Activated B cell treated with CpG ODN at 0.5 μM for 24 hours (primary cell): ENCODE results near the gene BANP. TPM values are rescaled to one million over a fixed set of nuclear protein-coding genes. Genes with fewer than 3 reads are reported as not detected.
A peak's percentile ranks its signal among the peaks of the same experiment; 100 is the strongest.

Source experiments
- ATAC-seq: fragments of 200-7000 bp; cut with Tn5 transposase; one replicate; pipeline ENCODE4 v1.10.0; 2021; ENCODE audit warnings: low read depth, mild to moderate bottlenecking, moderate library complexity
- CTCF ChIA-PET: fragments of 350-600 bp; sonication (Branson Sonifier 250); formaldehyde crosslinking; loops from one replicate; lab custom pipeline; 2021; ENCODE audit warnings: antibody characterized with exemption; lab: Charles Lee
- POLR2A ChIA-PET: fragments of 350-600 bp; sonication (Branson Sonifier 250); formaldehyde crosslinking; loops from one replicate; lab custom pipeline; 2021; ENCODE audit warnings: antibody characterized with exemption; lab: Charles Lee
- DNase-seq: peaks from one replicate; pipeline ENCODE4 v3.0.0; 2022
- H3K27ac Mint-ChIP-seq: one replicate; pipeline ENCODE4 v1.8.0; 2020; ENCODE audit warnings: mixed read lengths
- H3K27me3 Mint-ChIP-seq: one replicate; pipeline ENCODE4 v1.8.0; 2021; ENCODE audit warnings: mixed read lengths
- H3K36me3 Mint-ChIP-seq: one replicate; pipeline ENCODE4 v1.8.0; 2021; ENCODE audit warnings: low read depth, mixed read lengths
- H3K4me1 Mint-ChIP-seq: one replicate; pipeline ENCODE4 v1.8.0; 2021; ENCODE audit warnings: mixed read lengths
- H3K4me3 Mint-ChIP-seq: one replicate; pipeline ENCODE4 v1.8.0; 2020; ENCODE audit warnings: mild to moderate bottlenecking, mixed read lengths
- H3K9me3 Mint-ChIP-seq: one replicate; pipeline ENCODE4 v1.8.0; 2020; ENCODE audit warnings: mixed read lengths
- CTCF ChIP-seq: fragments of 200-600 bp; IDR thresholded peaks from one replicate; pipeline ENCODE4 v1.8.0; 2022; ENCODE audit warnings: antibody characterized with exemption, mild to moderate bottlenecking
- intact Hi-C: fragments of 100-400 bp; cut with micrococcal nuclease; formaldehyde crosslinking; loops from one replicate; pipeline ENCODE4 v1.15.1; 2024
- total RNA-seq: library from RNA; stranded (reverse); gene quantifications from 2 replicates; pipeline ENCODE4 v1.2.3, GENCODE V29; 2022

The BANP gene
- total RNA-seq, 1 donor from 2014 or later: 72.3 TPM

DNA sequence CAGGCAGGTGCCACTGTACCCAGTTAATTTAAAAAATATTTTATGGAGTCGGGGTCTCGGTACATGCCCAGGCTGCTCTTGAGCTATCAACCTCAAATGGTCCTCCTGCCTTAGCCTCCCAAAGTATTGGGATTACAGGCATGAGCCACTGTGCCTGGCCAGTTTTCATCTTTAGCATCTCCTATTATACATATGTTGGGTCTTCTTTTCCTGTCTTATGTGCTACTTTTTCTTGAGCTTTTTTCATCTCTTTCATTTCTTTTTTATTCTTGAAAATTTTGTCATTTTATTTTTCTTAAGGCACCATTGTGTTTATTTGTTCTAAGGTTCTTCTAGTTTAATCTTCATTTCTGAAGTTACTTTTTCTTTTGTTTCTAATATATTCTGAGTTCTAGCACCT is 20.7 kb downstream of the BANP start:
- Mint-ChIP-seq H3K36me3 (peaks cover 60% of the 10 kb centered on the region), H3K27ac (no peak overlapping the region), H3K4me1 (peaks cover 36% of the 10 kb centered on the region), H3K4me3 (no peak overlapping the region), H3K27me3 (no peaks in the 10 kb centered on the region), H3K9me3 (peaks cover 12% of the 10 kb centered on the region)
- no peak for TF ChIP-seq CTCF
- DNase-seq: no peak
- ChIA-PET POLR2A (no interaction called here), CTCF (no interaction called here)
- intact Hi-C loops: no loop called here
- no peak for ATAC-seq

DNA sequence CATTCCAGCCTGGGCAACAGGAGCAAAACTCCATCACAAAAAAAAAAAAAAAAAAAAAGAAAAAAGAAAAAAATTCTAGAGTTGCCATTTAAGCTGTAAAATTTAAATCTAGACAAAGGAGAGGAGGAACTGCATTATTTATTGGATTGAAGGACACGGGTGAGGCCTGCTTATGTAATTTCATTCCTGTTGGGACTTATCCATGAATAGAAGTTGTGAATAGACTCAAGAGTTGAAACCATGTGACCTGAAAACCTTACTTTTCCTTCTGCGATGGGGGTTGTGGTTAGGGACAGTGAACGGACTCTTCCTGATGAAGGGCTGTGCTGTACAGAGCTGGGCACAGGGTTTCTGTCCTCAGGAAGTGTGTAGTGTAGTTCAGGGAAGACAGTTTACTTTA is 22.5 kb downstream of the BANP start:
- peaks cover 12% of the 10 kb centered on the region for H3K9me3 Mint-ChIP-seq
- intact Hi-C loops: no loop called here
- H3K36me3 Mint-ChIP-seq: peaks cover 71% of the 10 kb centered on the region
- ChIA-PET CTCF (no interaction called here), POLR2A (no interaction called here)
- no peak for TF ChIP-seq CTCF
- H3K27me3 Mint-ChIP-seq: no peaks in the 10 kb centered on the region
- DNase-seq (no peak), ATAC-seq (no peak)
- peaks cover 30% of the 10 kb centered on the region for H3K4me1 Mint-ChIP-seq
- no peak overlapping the region for H3K27ac Mint-ChIP-seq
- H3K4me3 Mint-ChIP-seq: no peak overlapping the region

- intact Hi-C loops: no loop called here
- ChIA-PET CTCF (no interaction called here), POLR2A (no interaction called here)
- no peak for DNase-seq
- Mint-ChIP-seq H3K36me3 (peaks cover 73% of the 10 kb centered on the region), H3K27me3 (no peaks in the 10 kb centered on the region), H3K4me1 (peaks cover 27% of the 10 kb centered on the region), H3K27ac (peak overlapping the region; percentile 2), H3K4me3 (no peak overlapping the region), H3K9me3 (peaks cover 12% of the 10 kb centered on the region)
- no peak for ATAC-seq
- TF ChIP-seq CTCF: no peak
Measured at GRCh38 chr16:87974178-87974577, 22.9 kb downstream of the BANP start.

GRCh38 chr16:87976665-87977064 is 25.4 kb downstream of the BANP start:
- intact Hi-C loops: no loop called here
- H3K4me1 Mint-ChIP-seq: peaks cover 15% of the 10 kb centered on the region
- ChIA-PET CTCF (no interaction called here), POLR2A (no interaction called here)
- H3K4me3 Mint-ChIP-seq: no peak overlapping the region
- H3K27ac Mint-ChIP-seq: no peak overlapping the region
- peaks cover 74% of the 10 kb centered on the region for H3K36me3 Mint-ChIP-seq
- no peaks in the 10 kb centered on the region for H3K27me3 Mint-ChIP-seq
- peaks cover 5% of the 10 kb centered on the region for H3K9me3 Mint-ChIP-seq
- DNase-seq: no peak
- no peak for TF ChIP-seq CTCF
- no peak for ATAC-seq

GRCh38 chr16:87978127-87978526 is 26.9 kb downstream of the BANP start:
- H3K36me3 Mint-ChIP-seq: peaks cover 75% of the 10 kb centered on the region

More at GRCh38 chr16:87978127-87978526, 26.9 kb downstream of the BANP start:
- ChIA-PET CTCF (no interaction called here), POLR2A (no interaction called here)
- DNase-seq (no peak), ATAC-seq (no peak)
- intact Hi-C loops: no loop called here
- H3K4me1 Mint-ChIP-seq: peaks cover 22% of the 10 kb centered on the region
- H3K27ac Mint-ChIP-seq: no peak overlapping the region
- no peak overlapping the region for H3K4me3 Mint-ChIP-seq
- no peaks in the 10 kb centered on the region for H3K9me3 Mint-ChIP-seq
- H3K27me3 Mint-ChIP-seq: no peaks in the 10 kb centered on the region
- TF ChIP-seq CTCF: no peak
